BLaER1 treated with 17β-estradiol and CSF1 and Interleukin-3, amounts not matched to agents 10 nM and 100 nM (cell line): ENCODE results near the gene ZNF415.
"Not testable (repeated sequence)": the region's sequence is repeated elsewhere in the genome, so short reads cannot be mapped to it uniquely, and the experiment has no call there.

Source experiments
- H3K27ac ChIP-seq, 11 experiments: shearing (Covaris generic); formaldehyde crosslinking; 2 replicates each; pipeline ENCODE4 v1.8.1; 2022
- H3K27me3 ChIP-seq, 11 experiments: shearing (Covaris generic); formaldehyde crosslinking; 2 replicates each; pipeline ENCODE4 v1.8.1; 2022
- H3K36me3 ChIP-seq, 11 experiments: shearing (Covaris generic); formaldehyde crosslinking; 2 replicates each; pipeline ENCODE4 v1.8.1; 2022
- H3K4me1 ChIP-seq, 10 experiments: shearing (Covaris generic); formaldehyde crosslinking; 2 replicates each; pipeline ENCODE4 v1.8.1; 2022
- H3K4me2 ChIP-seq, 11 experiments: shearing (Covaris generic); formaldehyde crosslinking; 2 replicates each; pipeline ENCODE4 v1.8.1; 2022
- H3K4me3 ChIP-seq, 10 experiments: shearing (Covaris generic); formaldehyde crosslinking; 2 replicates each; pipeline ENCODE4 v1.8.1; 2022
- H3K9ac ChIP-seq, 11 experiments: shearing (Covaris generic); formaldehyde crosslinking; 2 replicates each; pipeline ENCODE4 v1.8.1; 2022
- H3K9me3 ChIP-seq, 11 experiments: shearing (Covaris generic); formaldehyde crosslinking; replicated peaks in 1 of 11; 2 replicates each; pipeline ENCODE4 v1.8.1; 2022
- H4K20me1 ChIP-seq, 11 experiments: shearing (Covaris generic); formaldehyde crosslinking; 2 replicates each; pipeline ENCODE4 v1.8.1; 2022
- Cebpa-rat ChIP-seq, 11 experiments: shearing (Covaris generic); IDR thresholded peaks; 2 replicates each; pipeline ENCODE4 v1.8.1; 2022

ZNF415 gene

GRCh38 chr19:53123400-53123799 lies 9.3 kb downstream of the ZNF415 start:
- no peaks in the 10 kb centered on the region for H3K27me3 ChIP-seq

GRCh38 chr19:53112286-53112685 lies 20.4 kb downstream of the ZNF415 start:
- Histone ChIP-seq H3K36me3 (peaks cover 57 to 94% (median 74%) of the 10 kb centered on the region in 11 experiments), H4K20me1 (no peaks in the 10 kb centered on the region), H3K4me1 (0 out of 20 replicates have a peak, but pooled peaks cover 0 to 5% (median 0%) of the 10 kb centered on the region in 10 experiments), H3K4me3 (no peak overlapping the region), H3K27ac (no peak overlapping the region), H3K4me2 (no peak overlapping the region), H3K9me3 (peaks cover 24 to 94% (median 55%) of the 10 kb centered on the region in 11 experiments), H3K9ac (no peak overlapping the region), H3K27me3 (no peaks in the 10 kb centered on the region)
- no peak for TF ChIP-seq Cebpa-rat (IDR thresholded peaks at IDR 0.05)

More at GRCh38 chr19:53123400-53123799, 9.3 kb downstream of the ZNF415 start:
- Histone ChIP-seq H3K4me1 (peaks cover 0 to 22% (median 12%) of the 10 kb centered on the region in 10 experiments; a peak in 11 of 20 replicates), H3K9me3 (peaks cover 0 to 13% (median 9%) of the 10 kb centered on the region in 11 experiments; a peak in 16 of 22 replicates), H3K4me2 (peak overlapping the region in 6 of 11 experiments; percentile 17 to 45 (median 34); a peak in 8 of 22 replicates), H4K20me1 (no peaks in the 10 kb centered on the region), H3K4me3 (no peak overlapping the region), H3K9ac (no peak overlapping the region), H3K27ac (no peak overlapping the region), H3K36me3 (peaks cover 0 to 28% (median 4%) of the 10 kb centered on the region in 11 experiments; a peak in 6 of 22 replicates)
- no peak for TF ChIP-seq Cebpa-rat (IDR thresholded peaks at IDR 0.05)

- H3K36me3 ChIP-seq = peaks cover 38 to 67% (median 49%) of the 10 kb centered on the region in 11 experiments
- no peak overlapping the region for H3K4me2 ChIP-seq
- H3K27ac ChIP-seq = no peak overlapping the region
- no peak overlapping the region for H3K4me3 ChIP-seq
- H3K4me1 ChIP-seq = peaks cover 0 to 5% (median under 1%) of the 10 kb centered on the region in 10 experiments; a peak in 7 of 20 replicates
- no peaks in the 10 kb centered on the region for H4K20me1 ChIP-seq
- H3K9me3 ChIP-seq = peaks cover 7 to 67% (median 33%) of the 10 kb centered on the region in 11 experiments; a peak in 21 of 22 replicates
- no peaks in the 10 kb centered on the region for H3K27me3 ChIP-seq
- H3K9ac ChIP-seq = no peak overlapping the region
- TF ChIP-seq Cebpa-rat (IDR thresholded peaks at IDR 0.05) = no peak
Measured at GRCh38 chr19:53109527-53109926, 23.2 kb downstream of the ZNF415 start.

GRCh38 chr19:53103234-53104203 lies 29.2 kb downstream of the ZNF415 start, which contains the start of gene ZNF160:
TSS of gene ZNF160 (minus strand) at chr19:53103422. CDS start at chr19:53086276, 17,146 bp downstream.
- Histone ChIP-seq H3K36me3 (peaks cover 19 to 36% (median 28%) of the 10 kb centered on the region in 11 experiments), H3K4me2 (peak within 1 kb of the TSS; percentile 89 to 100 (median 94)), H3K27ac (peak within 1 kb of the TSS; percentile 88 to 99 (median 98)), H3K27me3 (no peaks in the 10 kb centered on the region), H3K9me3 (peaks cover 0 to 17% (median 5%) of the 10 kb centered on the region in 11 experiments; a peak in 18 of 22 replicates), H3K4me1 (peaks cover 24 to 38% (median 30%) of the 10 kb centered on the region in 10 experiments), H3K4me3 (peak within 1 kb of the TSS; percentile 77 to 99 (median 98)), H4K20me1 (peaks cover 11 to 38% (median 27%) of the 10 kb centered on the region in 11 experiments; a peak in 16 of 22 replicates), H3K9ac (peak within 1 kb of the TSS; percentile 87 to 100 (median 98))
- no peak for TF ChIP-seq Cebpa-rat (IDR thresholded peaks at IDR 0.05)

DNA sequence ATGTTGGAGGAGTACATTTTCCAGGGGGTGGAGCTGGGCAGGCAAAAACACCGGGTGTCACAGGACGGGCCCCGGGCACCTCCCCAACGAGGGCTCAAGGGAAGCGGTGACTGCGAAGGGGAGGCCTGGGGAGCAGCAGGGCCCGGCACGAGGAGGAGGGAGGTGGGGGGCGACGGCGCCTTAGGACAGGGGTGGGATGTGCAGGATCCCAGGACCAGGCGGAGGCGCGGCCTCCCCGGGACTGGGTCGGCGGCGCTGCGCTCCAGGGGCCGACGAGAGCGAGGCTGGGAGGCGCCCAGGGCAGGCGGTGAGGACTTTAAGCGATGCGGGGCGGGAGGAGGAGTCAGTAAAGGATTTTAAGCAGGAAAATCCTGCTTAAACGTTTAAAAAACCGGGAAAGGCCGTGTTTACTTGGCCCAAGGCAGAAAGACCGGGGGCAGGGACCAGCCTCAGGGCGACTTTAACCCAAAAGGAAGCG lies 29.9 kb downstream of the ZNF415 start:
- Histone ChIP-seq H3K27me3 (no peaks in the 10 kb centered on the region), H3K27ac (peak overlapping the region; percentile 88 to 99 (median 98))

DNA sequence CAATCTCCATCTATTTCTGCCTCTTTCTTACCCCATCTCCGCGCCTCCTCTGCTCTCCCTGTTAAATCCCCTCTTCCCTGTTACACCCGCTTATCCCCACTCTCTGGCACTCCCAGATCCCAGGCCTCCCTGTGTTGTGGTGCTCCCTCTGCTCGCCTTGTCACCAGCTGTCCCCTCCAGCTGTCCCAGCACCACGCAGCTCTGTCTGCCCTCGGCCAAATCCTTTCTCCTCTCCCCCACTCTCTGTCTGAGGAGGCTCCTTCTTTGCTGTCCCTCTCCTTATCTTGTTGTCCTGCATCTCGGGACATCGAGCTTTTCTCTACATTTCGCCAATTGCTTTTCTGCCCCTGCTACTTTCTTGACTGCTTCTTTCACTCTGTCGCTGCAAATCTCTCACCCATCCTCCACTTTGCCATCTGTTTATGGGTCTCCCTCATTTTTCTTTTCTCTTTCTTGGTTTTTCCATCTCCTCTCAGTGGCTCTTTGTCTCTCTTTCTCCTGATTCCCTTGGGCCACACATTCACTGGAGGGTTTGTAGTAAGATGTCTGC lies 30.4 kb downstream of the ZNF415 start:
- Histone ChIP-seq H3K27me3 (no peaks in the 10 kb centered on the region), H3K9ac (peak overlapping the region; percentile 87 to 100 (median 98)), H3K9me3 (peaks cover 0 to 8% (median 0%) of the 10 kb centered on the region in 11 experiments; a peak in 3 of 22 replicates), H3K4me2 (peak overlapping the region; percentile 89 to 100 (median 94)), H3K4me1 (peaks cover 24 to 38% (median 30%) of the 10 kb centered on the region in 10 experiments), H4K20me1 (peaks cover 21 to 50% (median 39%) of the 10 kb centered on the region in 11 experiments; a peak in 17 of 22 replicates), H3K4me3 (peak overlapping the region; percentile 77 to 99 (median 98)), H3K36me3 (peaks cover 28 to 38% (median 33%) of the 10 kb centered on the region in 11 experiments), H3K27ac (peak overlapping the region; percentile 88 to 99 (median 98))
- TF ChIP-seq Cebpa-rat (IDR thresholded peaks at IDR 0.05) = no peak

More for the DNA sequence above, 29.9 kb downstream of the ZNF415 start:
- no peak for TF ChIP-seq Cebpa-rat (IDR thresholded peaks at IDR 0.05)
- Histone ChIP-seq H3K4me2 (peak overlapping the region; percentile 89 to 100 (median 94)), H3K9me3 (peaks cover 0 to 9% (median 0%) of the 10 kb centered on the region in 11 experiments; a peak in 7 of 22 replicates), H3K9ac (peak overlapping the region; percentile 87 to 100 (median 98)), H3K4me1 (peaks cover 24 to 38% (median 30%) of the 10 kb centered on the region in 10 experiments), H3K36me3 (peaks cover 23 to 36% (median 28%) of the 10 kb centered on the region in 11 experiments), H3K4me3 (peak overlapping the region; percentile 77 to 99 (median 98)), H4K20me1 (peaks cover 16 to 45% (median 34%) of the 10 kb centered on the region in 11 experiments; a peak in 17 of 22 replicates)

DNA sequence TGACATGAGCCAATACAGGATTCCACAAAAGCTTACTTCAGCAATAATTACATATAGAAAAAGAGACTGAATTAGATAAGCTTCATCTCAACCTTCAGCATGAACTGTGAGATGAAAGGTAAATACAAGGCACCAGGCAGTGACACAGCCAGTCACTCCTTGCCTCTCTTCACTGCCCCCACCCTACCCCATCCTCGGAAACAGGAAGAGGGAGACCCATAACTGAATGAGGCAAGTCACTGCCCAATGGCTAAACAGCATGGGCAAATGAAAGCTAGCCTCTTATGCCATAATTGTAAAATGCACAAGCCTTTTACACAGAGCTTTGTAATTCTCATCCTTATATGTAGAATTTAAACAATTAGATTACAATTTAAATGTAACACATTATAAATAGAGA lies 31.2 kb downstream of the ZNF415 start:
- Histone ChIP-seq H3K36me3 (peaks cover 29 to 40% (median 34%) of the 10 kb centered on the region in 11 experiments), H3K4me1 (peaks cover 24 to 38% (median 30%) of the 10 kb centered on the region in 10 experiments), H3K9me3 (peaks cover 0 to 8% (median 0%) of the 10 kb centered on the region in 11 experiments; a peak in 3 of 22 replicates), H4K20me1 (peaks cover 21 to 51% (median 40%) of the 10 kb centered on the region in 11 experiments; a peak in 17 of 22 replicates), H3K27me3 (no peaks in the 10 kb centered on the region), H3K4me2 (peak overlapping the region; percentile 89 to 100 (median 94)), H3K9ac (peak overlapping the region in 10 of 11 experiments; percentile 87 to 100 (median 98); a peak in 20 of 22 replicates), H3K4me3 (peak overlapping the region; percentile 77 to 99 (median 98)), H3K27ac (peak overlapping the region in 8 of 11 experiments; percentile 88 to 99 (median 98); a peak in 11 of 22 replicates)
- TF ChIP-seq Cebpa-rat (IDR thresholded peaks at IDR 0.05) = no peak

- not testable (repeated sequence) for H3K9me3 ChIP-seq, H3K4me2 ChIP-seq, H3K27ac ChIP-seq, H3K27me3 ChIP-seq, H3K9ac ChIP-seq, H3K4me3 ChIP-seq
- Histone ChIP-seq H3K36me3 (peaks cover 49 to 67% (median 57%) of the 10 kb centered on the region in 11 experiments), H4K20me1 (peaks cover 34 to 76% (median 55%) of the 10 kb centered on the region in 11 experiments; a peak in 18 of 22 replicates), H3K4me1 (peaks cover 20 to 34% (median 23%) of the 10 kb centered on the region in 10 experiments)
Measured at GRCh38 chr19:53098570-53098969, 34.1 kb downstream of the ZNF415 start.

GRCh38 chr19:53096982-53097690 lies 35.6 kb downstream of the ZNF415 start:
- Histone ChIP-seq H3K36me3 (peaks cover 64 to 81% (median 72%) of the 10 kb centered on the region in 11 experiments), H3K4me1 (peaks cover 16 to 31% (median 18%) of the 10 kb centered on the region in 10 experiments), H4K20me1 (peaks cover 30 to 87% (median 61%) of the 10 kb centered on the region in 11 experiments; a peak in 19 of 22 replicates)
- H3K4me3 ChIP-seq, H3K9ac ChIP-seq, H3K27ac ChIP-seq, H3K27me3 ChIP-seq, H3K4me2 ChIP-seq, H3K9me3 ChIP-seq: not testable (repeated sequence)

- Histone ChIP-seq H3K4me1 (peaks cover 10 to 25% (median 13%) of the 10 kb centered on the region in 10 experiments), H3K36me3 (peaks cover 69 to 87% (median 76%) of the 10 kb centered on the region in 11 experiments), H4K20me1 (peaks cover 28 to 87% (median 55%) of the 10 kb centered on the region in 11 experiments; a peak in 19 of 22 replicates)
- not testable (repeated sequence) for H3K27ac ChIP-seq, H3K4me2 ChIP-seq, H3K4me3 ChIP-seq, H3K9ac ChIP-seq, H3K9me3 ChIP-seq, H3K27me3 ChIP-seq
Measured at GRCh38 chr19:53096579-53096978, 36.1 kb downstream of the ZNF415 start.
